Esophagus squamous epithelium (tissue), 5 donors: ENCODE results near the gene ZAR1. TPM values are rescaled to one million over a fixed set of nuclear protein-coding genes. Genes with fewer than 3 reads are reported as not detected.

Experiments
- DNase-seq: peaks from one replicate; lab custom pipeline; 2025; lab: John Stamatoyannopoulos, UW
- H3K27ac ChIP-seq, 4 donors: fragments of 200-600 bp; sonication (generic); one replicate each; pipeline ENCODE4 v1.5.1; 2016 to 2019; ENCODE audit warnings: mild to moderate bottlenecking in 1 of 4
- H3K27me3 ChIP-seq, 4 donors: fragments of 200-600 bp; sonication (generic); 1 replicate in 3 of 4; 2 replicates in 1 of 4; pipeline versions ENCODE4 v1.5.1 to v1.6.0; 2017 to 2021; ENCODE audit warnings: antibody characterized with exemption in 1 of 4
- H3K36me3 ChIP-seq, 3 donors: fragments of 200-600 bp; sonication (generic); one replicate each; pipeline ENCODE4 v1.5.1; 2016 to 2019
- H3K4me1 ChIP-seq, 3 donors: fragments of 200-600 bp; sonication (generic); one replicate each; pipeline ENCODE4 v1.5.1; 2017 to 2019
- H3K4me3 ChIP-seq, 4 donors: fragments of 200-600 bp; sonication (generic); 1 replicate in 3 of 4; 2 replicates in 1 of 4; pipeline ENCODE4 v1.5.1; 2016 to 2019; ENCODE audit warnings: mild to moderate bottlenecking in 2 of 4, moderate library complexity in 1 of 4
- H3K9me3 ChIP-seq, 3 donors: fragments of 200-600 bp; sonication (generic); one replicate each; pipeline ENCODE4 v1.5.1; 2016 to 2019
- POLR2A ChIP-seq, 4 donors: fragments of 450-650 bp; IDR thresholded peaks; one replicate each; pipeline ENCODE4 v1.6.1; 2017; ENCODE audit warnings: antibody characterized with exemption in 4 of 4, mild to moderate bottlenecking in 4 of 4, moderate library complexity in 3 of 4
- WGBS, 2 donors: methylation state at CpG; one replicate each; pipeline ENCODE4 v1.1.5; 2018; 5-methylcytosine and 5-hydroxymethylcytosine counted together
- intact Hi-C: fragments of 100-400 bp; cut with DNase I; formaldehyde crosslinking; loops from one replicate; pipeline ENCODE4 v1.15.0; 2022
- total RNA-seq, 4 donors: library from RNA; depleted of rRNA; stranded (reverse); fragments of >200 nt; gene quantifications; one replicate each; pipeline ENCODE4 v1.1.0, GENCODE V29; 2016
- TF ChIP-seq, protein P1 (sequence below), 6 experiments: fragments of 450-650 bp in 4 of 6; fragments of 200-600 bp in 2 of 6; sonication (generic) in 2 of 6; IDR thresholded peaks; one replicate each; pipeline ENCODE4 v1.5.1; 2016 to 2019; ENCODE audit warnings: antibody characterized with exemption in 6 of 6, mild to moderate bottlenecking in 4 of 6, moderate library complexity in 4 of 6
- donor health status: DM: yes; HTN: yes; CAD: no.

The ZAR1 gene
- total RNA-seq, 4 donors from 2014 or later, result not detected

DNA sequence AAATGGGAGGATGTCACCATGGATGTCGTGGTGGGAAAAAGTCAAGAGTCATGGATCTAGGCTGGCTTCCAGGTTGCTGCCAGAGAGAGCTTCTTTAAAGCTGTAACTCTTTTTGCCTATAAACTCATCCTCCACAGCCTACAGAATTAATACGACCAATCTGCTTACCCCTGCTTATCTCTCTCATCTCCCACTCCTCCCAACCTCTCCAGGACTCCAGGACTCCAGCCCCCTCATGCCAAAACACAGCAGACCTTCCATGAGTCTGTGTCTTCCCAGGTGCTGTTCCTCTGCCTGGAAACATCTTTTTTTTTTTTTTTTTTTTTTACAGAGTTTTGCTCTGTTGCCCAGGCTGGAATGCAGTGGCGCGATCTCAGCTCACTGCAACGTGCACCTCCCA lies 22.2 kb upstream of the ZAR1 start:
- 68 to 76% methylated on average over 4 to 5 of the region's 5 CpGs for WGBS, 2 donors
- intact Hi-C loops, result no loop called here
- no peak overlapping the region for H3K27ac ChIP-seq
- no peaks in the 10 kb centered on the region for H3K27me3 ChIP-seq
- H3K4me3 ChIP-seq, result no peak overlapping the region
- no peaks in the 10 kb centered on the region for H3K4me1 ChIP-seq
- DNase-seq, result no peak
- peaks cover 0 to 4% (median 0%) of the 10 kb centered on the region in 3 donors for H3K9me3 ChIP-seq
- H3K36me3 ChIP-seq, result no peaks in the 10 kb centered on the region
- TF ChIP-seq POLR2A (IDR thresholded peaks at IDR 0.05), result no peak
- TF ChIP-seq, protein P1, sequence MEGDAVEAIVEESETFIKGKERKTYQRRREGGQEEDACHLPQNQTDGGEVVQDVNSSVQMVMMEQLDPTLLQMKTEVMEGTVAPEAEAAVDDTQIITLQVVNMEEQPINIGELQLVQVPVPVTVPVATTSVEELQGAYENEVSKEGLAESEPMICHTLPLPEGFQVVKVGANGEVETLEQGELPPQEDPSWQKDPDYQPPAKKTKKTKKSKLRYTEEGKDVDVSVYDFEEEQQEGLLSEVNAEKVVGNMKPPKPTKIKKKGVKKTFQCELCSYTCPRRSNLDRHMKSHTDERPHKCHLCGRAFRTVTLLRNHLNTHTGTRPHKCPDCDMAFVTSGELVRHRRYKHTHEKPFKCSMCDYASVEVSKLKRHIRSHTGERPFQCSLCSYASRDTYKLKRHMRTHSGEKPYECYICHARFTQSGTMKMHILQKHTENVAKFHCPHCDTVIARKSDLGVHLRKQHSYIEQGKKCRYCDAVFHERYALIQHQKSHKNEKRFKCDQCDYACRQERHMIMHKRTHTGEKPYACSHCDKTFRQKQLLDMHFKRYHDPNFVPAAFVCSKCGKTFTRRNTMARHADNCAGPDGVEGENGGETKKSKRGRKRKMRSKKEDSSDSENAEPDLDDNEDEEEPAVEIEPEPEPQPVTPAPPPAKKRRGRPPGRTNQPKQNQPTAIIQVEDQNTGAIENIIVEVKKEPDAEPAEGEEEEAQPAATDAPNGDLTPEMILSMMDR (IDR thresholded peaks at IDR 0.05), result no peak

- H3K27ac ChIP-seq, result no peak overlapping the region
- H3K36me3 ChIP-seq, result no peaks in the 10 kb centered on the region
- no peak for DNase-seq
- intact Hi-C loops, result no loop called here
- TF ChIP-seq, protein P1 (IDR thresholded peaks at IDR 0.05), result no peak
- TF ChIP-seq POLR2A (IDR thresholded peaks at IDR 0.05), result no peak
- H3K27me3 ChIP-seq, result no peaks in the 10 kb centered on the region
- no peaks in the 10 kb centered on the region for H3K4me1 ChIP-seq
- H3K9me3 ChIP-seq, result no peaks in the 10 kb centered on the region
- no peak overlapping the region for H3K4me3 ChIP-seq
- whole genome bisulfite sequencing, 2 donors, result 77 to 85% methylated on average over 1 of the region's 1 CpG
These were observed 19.9 kb upstream of the ZAR1 start for GRCh38 chr4:48470137-48470536.

- H3K36me3 ChIP-seq, result no peaks in the 10 kb centered on the region
- H3K27me3 ChIP-seq, result no peaks in the 10 kb centered on the region
- whole genome bisulfite sequencing, 2 donors, result 18 to 34% methylated on average over 2 of the region's 2 CpGs
- H3K9me3 ChIP-seq, result no peaks in the 10 kb centered on the region
- H3K4me1 ChIP-seq, result no peaks in the 10 kb centered on the region
- intact Hi-C loops, result no loop called here
- TF ChIP-seq POLR2A (IDR thresholded peaks at IDR 0.05), result no peak
- TF ChIP-seq, protein P1 (IDR thresholded peaks at IDR 0.05), result no peak
- H3K4me3 ChIP-seq, result no peak overlapping the region
- no peak overlapping the region for H3K27ac ChIP-seq
- DNase-seq, result no peak
These were observed 19.5 kb upstream of the ZAR1 start for GRCh38 chr4:48470570-48470969.

DNA sequence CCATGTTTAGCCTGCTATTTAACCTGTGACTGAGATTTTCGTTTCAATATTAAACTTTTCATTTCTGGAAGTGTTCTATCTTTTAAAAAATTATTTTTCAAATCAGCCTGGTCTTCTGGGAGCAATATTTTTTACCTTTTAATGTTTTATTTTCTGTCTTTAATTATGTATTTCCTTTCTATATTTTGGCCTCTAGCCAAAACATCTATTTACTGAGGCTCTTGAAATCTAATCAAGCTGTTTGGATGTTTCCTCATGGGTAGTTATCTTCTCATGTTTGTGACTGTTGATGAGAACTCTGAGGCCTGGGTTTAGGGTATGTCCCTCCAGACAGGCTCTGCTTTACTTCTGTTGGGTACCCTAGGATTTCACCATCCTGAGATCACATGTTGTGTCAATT lies 17.3 kb upstream of the ZAR1 start:
- no peak for DNase-seq
- TF ChIP-seq, protein P1 (IDR thresholded peaks at IDR 0.05), result no peak
- TF ChIP-seq POLR2A (IDR thresholded peaks at IDR 0.05), result no peak
- WGBS, 2 donors, result 81 to 84% methylated on average over 1 of the region's 1 CpG
- H3K27ac ChIP-seq, result no peak overlapping the region
- H3K36me3 ChIP-seq, result no peaks in the 10 kb centered on the region
- intact Hi-C loops, result no loop called here
- no peaks in the 10 kb centered on the region for H3K9me3 ChIP-seq
- no peak overlapping the region for H3K4me3 ChIP-seq
- no peaks in the 10 kb centered on the region for H3K4me1 ChIP-seq
- no peaks in the 10 kb centered on the region for H3K27me3 ChIP-seq

DNA sequence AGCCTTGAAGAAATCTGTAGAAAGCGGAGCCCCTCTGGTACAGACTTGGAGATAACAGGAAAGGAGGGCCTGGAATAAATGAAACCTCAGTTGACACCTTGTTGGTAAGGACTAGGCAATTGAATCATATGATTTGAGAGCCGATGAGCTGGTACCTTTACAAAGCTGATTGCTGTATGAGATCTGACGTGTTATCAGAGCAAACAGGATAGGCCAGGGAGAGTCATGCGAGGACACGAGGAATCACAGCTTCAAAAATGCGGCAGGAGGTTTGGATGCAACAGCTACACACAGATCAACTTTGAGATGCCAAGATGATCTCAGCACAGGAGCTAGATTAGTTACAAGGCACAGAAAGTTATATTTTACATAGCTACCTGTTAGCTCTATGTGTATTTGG lies 14.3 kb upstream of the ZAR1 start:
- intact Hi-C loops, result no loop called here

More for the DNA sequence above, 14.3 kb upstream of the ZAR1 start:
- Histone ChIP-seq H3K4me3 (no peak overlapping the region), H3K27ac (no peak overlapping the region), H3K9me3 (no peaks in the 10 kb centered on the region), H3K36me3 (no peaks in the 10 kb centered on the region), H3K27me3 (peaks cover 0 to 4% (median 0%) of the 10 kb centered on the region in 4 donors), H3K4me1 (no peaks in the 10 kb centered on the region)
- DNase-seq, result no peak
- 91 to 92% methylated on average over 6 of the region's 6 CpGs for WGBS, 2 donors
- TF ChIP-seq, protein P1 (IDR thresholded peaks at IDR 0.05), result no peak
- no peak for TF ChIP-seq POLR2A (IDR thresholded peaks at IDR 0.05)
